ENCODE measurements around the gene ID3. TPM values are rescaled to one million over a fixed set of nuclear protein-coding genes. Genes with fewer than 3 reads are reported as not detected.

Gene ID3
- total and polyA plus RNA-seq, 8 donors = 79.4 to 1,101 (median 129) TPM

DNA sequence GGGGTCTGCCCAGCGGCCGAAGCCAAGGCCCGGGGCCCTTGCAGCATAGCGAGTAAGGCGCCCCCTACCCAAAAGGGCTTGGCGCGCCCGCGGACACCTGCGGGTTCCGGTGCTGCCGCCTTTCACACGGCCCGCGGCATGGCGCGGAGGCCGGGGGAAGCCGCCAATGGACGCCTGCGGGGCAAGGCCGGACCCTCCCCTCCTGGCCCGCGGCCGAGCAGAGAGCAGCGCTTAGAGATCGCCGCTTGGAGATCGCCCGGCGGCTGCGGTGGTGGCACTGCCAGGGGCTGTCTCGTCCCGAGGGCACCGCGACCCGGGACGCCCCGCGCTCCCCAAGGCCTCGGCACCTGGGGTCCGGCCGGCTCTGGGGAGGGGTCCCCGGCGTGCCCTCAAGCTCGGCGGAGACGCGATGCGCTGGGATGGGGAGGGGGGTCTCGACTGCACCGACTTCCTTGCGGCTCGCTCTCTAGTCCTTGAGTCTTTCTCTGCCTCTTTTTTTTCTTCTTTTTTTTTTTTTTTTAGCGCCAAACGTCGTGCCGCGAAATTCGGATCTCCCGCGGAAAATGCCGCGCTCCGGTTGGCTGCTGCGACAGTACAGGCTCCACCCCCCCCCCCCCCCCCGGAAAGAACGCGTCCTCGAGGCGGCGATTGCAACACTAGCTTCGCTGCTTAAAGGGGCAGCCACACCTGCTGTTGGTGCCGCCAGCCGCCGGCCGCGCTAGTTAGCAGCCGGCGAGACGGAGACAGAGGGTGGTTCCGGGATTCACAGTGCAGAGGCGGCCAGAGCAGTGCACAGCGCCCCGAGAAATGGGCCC lies 28.3 kb downstream of the ID3 start, which contains the start of gene E2F2:
E2F2 (minus strand) TSS at position 487 of the 815 bp plus-strand sequence; CDS start at position 47, 440 bp downstream.
- peak within 1 kb of the TSS in 4 of 5 donors; percentile 2 to 78 (median 68) for H3K27ac ChIP-seq
- intact Hi-C loops (cut with DNase I; ENCODE audit: low total_unique reads) = no loop called here
- H3K9me3 ChIP-seq = no peaks in the 10 kb centered on the region
- 0 to 1% (median 0%) methylated on average over 23 to 85 of the region's 85 CpGs for WGBS, 5 donors
- DNase-seq = peak; percentile 88 to 96
- TF ChIP-seq, protein P1, sequence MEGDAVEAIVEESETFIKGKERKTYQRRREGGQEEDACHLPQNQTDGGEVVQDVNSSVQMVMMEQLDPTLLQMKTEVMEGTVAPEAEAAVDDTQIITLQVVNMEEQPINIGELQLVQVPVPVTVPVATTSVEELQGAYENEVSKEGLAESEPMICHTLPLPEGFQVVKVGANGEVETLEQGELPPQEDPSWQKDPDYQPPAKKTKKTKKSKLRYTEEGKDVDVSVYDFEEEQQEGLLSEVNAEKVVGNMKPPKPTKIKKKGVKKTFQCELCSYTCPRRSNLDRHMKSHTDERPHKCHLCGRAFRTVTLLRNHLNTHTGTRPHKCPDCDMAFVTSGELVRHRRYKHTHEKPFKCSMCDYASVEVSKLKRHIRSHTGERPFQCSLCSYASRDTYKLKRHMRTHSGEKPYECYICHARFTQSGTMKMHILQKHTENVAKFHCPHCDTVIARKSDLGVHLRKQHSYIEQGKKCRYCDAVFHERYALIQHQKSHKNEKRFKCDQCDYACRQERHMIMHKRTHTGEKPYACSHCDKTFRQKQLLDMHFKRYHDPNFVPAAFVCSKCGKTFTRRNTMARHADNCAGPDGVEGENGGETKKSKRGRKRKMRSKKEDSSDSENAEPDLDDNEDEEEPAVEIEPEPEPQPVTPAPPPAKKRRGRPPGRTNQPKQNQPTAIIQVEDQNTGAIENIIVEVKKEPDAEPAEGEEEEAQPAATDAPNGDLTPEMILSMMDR (IDR thresholded peaks at IDR 0.05) = peak in 1 of 7 experiments; percentile 25
- TF ChIP-seq POLR2A (IDR thresholded peaks at IDR 0.05) (no peak), EP300 (IDR thresholded peaks at IDR 0.05) (no peak), POLR2AphosphoS5 (IDR thresholded peaks at IDR 0.05) (peak; percentile 6 to 58 (median 55))
- peaks cover 0 to 25% (median 7%) of the 10 kb centered on the region in 3 donors for H3K27me3 ChIP-seq
- no peaks in the 10 kb centered on the region for H3K36me3 ChIP-seq
- H3K4me1 ChIP-seq = peaks cover 28 to 81% (median 46%) of the 10 kb centered on the region in 4 donors
- H3K4me3 ChIP-seq = peak within 1 kb of the TSS; percentile 47 to 79 (median 67)

DNA sequence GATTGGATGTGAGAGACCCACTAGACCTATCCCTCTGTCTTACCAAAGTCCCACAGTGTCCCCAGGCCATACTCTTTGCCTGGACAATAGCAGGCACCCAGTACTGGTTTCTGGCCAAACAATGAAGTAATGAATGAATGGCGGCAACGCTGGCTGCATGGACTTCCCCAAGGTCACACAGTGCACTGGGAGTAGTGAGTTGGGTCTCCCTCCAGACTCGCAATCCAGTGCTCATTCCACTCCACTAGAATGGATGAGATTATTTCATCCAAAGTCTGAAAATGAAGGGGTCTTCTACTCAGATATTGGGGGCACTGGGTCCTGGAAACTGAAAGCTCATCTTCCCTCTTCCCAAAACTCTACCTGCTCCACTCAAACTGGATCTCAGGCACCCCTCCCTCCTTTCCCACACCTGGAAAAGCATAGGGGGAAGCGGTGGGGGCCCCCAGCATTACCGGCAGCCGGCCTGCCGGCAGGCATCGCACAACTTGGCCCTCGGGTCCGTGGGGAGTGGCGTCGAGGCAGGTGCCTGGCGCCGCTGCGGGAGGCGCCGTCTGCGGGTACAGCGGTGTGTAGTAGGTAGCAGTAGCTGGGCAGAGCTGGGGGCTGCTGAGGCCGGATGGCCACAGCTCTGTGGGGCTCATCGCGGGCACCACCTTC lies 29.1 kb downstream of the ID3 start:
- Histone ChIP-seq H3K4me1 (peaks cover 31 to 88% (median 52%) of the 10 kb centered on the region in 4 donors), H3K27ac (peak overlapping the region in 4 of 5 donors; percentile 2 to 78 (median 68)), H3K27me3 (peaks cover 0 to 25% (median 7%) of the 10 kb centered on the region in 3 donors), H3K9me3 (no peaks in the 10 kb centered on the region), H3K36me3 (no peaks in the 10 kb centered on the region), H3K4me3 (peak overlapping the region; percentile 47 to 79 (median 67))
- 5 to 7% (median 6%) methylated on average over 19 to 22 of the region's 22 CpGs for WGBS, 5 donors
- DNase-seq = peak in 1 of 2 donors; percentile 58
- TF ChIP-seq, protein P1 (IDR thresholded peaks at IDR 0.05) = no peak
- TF ChIP-seq POLR2AphosphoS5 (IDR thresholded peaks at IDR 0.05) (no peak), POLR2A (IDR thresholded peaks at IDR 0.05) (no peak), EP300 (IDR thresholded peaks at IDR 0.05) (no peak)
- intact Hi-C loops (cut with DNase I; ENCODE audit: low total_unique reads) = no loop called here

DNA sequence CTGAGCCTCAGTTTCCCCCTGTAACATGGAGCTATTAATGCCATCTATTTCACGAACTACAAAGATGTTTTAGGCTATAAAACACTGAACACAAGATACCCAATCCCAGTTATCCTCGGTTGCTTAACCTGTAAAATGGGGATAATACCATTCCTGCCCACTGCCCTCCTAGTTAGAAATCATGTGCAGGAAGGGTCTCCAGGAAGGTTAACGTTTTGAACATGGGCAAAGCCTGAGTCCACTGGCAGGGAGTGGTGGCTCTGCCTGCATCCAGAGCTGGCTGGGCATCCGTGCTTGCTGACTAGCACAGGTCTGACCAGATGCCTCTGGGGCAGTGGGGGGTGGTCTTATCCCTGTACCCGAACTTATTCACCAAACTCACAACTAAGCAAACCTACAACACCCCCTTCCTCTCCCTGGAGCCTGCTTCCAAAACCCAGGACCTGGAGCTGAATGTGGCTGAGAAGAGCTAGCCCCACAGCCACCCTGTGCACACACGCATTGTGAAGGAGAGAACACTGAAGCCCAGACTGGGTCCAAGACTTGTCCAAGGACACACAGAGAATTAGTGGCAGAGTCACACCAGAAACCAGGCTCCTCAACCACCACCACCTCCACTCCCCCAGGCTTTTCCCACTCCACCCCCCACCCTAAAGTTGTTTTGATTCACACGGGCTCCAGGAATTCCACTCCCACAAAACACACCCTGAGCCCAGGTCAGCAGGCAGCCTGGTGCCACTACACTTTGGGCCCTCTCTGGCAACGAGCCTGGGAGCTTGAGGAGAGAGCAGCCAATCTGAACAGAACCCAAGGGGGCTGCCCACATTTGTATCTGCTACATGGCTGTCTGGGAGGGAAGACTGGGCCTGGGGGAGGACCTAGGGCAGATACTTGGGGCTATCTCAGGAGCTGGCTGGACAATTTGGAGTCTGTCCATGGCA lies 29.9 kb downstream of the ID3 start:
- peak overlapping the region in 3 of 5 donors; percentile 2 to 78 (median 69) for H3K27ac ChIP-seq
- H3K27me3 ChIP-seq = peaks cover 0 to 25% (median 7%) of the 10 kb centered on the region in 3 donors
- H3K4me3 ChIP-seq = peak overlapping the region in 3 of 4 donors; percentile 47 to 79 (median 76)
- intact Hi-C loops (cut with DNase I; ENCODE audit: low total_unique reads) = no loop called here
- peaks cover 38 to 96% (median 60%) of the 10 kb centered on the region in 4 donors for H3K4me1 ChIP-seq
- no peak for DNase-seq
- no peaks in the 10 kb centered on the region for H3K36me3 ChIP-seq
- no peaks in the 10 kb centered on the region for H3K9me3 ChIP-seq
- no peak for TF ChIP-seq POLR2A (IDR thresholded peaks at IDR 0.05)
- WGBS, 5 donors = 47 to 65% (median 53%) methylated on average over 6 to 8 of the region's 8 CpGs

DNA sequence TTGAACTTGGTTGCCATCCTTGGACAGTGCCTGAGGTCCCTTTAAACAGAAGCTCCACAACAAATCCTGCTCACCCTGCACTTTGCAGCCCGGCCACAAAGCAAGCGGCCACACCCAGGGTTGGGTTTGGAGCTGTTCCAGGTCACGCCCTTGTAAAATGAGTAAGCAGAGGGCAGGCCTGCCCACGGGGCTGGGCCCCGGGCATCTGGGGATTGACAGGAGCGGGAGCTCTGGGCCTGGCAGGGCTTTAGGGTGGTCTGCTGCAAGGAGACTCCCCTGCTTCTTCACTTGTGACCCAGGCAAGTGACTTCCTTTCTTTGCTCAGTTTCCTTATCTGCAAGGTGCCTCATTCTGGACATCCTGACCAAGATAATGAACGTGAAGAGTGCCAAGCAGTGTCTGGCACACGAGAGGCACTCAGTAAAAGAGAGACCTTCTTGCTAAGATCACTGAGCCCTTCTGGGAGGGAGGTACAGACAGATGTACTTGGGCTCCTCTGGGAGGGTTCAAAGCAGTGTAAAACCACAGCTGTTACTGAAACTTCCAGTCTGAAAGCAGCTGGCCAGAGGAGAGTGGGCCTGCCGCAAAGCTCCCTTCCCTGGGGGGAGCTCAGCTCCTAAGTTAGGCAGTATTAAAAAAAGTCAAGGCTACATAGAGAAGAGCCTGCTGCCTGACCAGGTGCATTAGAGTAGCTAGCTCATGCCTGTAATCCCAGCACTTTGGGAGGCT lies 30.9 kb downstream of the ID3 start:
- peaks cover 40 to 89% (median 60%) of the 10 kb centered on the region in 4 donors for H3K4me1 ChIP-seq
- H3K4me3 ChIP-seq = peak overlapping the region in 3 of 4 donors; percentile 8 to 19 (median 13)
- TF ChIP-seq, protein P1 (IDR thresholded peaks at IDR 0.05) = no peak
- peak in 1 of 3 donors; percentile 12 for TF ChIP-seq POLR2AphosphoS5 (IDR thresholded peaks at IDR 0.05)
- H3K27me3 ChIP-seq = peaks cover 0 to 25% (median 7%) of the 10 kb centered on the region in 3 donors
- WGBS, 5 donors = 8 to 12% (median 9%) methylated on average over 9 of the region's 9 CpGs
- peak; percentile 92 to 94 for DNase-seq
- H3K36me3 ChIP-seq = no peaks in the 10 kb centered on the region
- H3K27ac ChIP-seq = peak overlapping the region; percentile 35 to 78 (median 64)
- intact Hi-C loops (cut with DNase I; ENCODE audit: low total_unique reads) = no loop called here
- H3K9me3 ChIP-seq = no peaks in the 10 kb centered on the region

Measured in stomach (tissue), 9 donors.